Activated CD8-positive, alpha-beta memory T cell treated with anti-CD3 and anti-CD28 coated beads, Interleukin-2, amount 50 U/mL, for 4 hours (primary cell): ENCODE results near the gene ARHGEF7.

Experiments
- DNase-seq: peaks from one replicate; pipeline ENCODE4 v3.0.0-alpha.2; 2020

The ARHGEF7 gene

DNA sequence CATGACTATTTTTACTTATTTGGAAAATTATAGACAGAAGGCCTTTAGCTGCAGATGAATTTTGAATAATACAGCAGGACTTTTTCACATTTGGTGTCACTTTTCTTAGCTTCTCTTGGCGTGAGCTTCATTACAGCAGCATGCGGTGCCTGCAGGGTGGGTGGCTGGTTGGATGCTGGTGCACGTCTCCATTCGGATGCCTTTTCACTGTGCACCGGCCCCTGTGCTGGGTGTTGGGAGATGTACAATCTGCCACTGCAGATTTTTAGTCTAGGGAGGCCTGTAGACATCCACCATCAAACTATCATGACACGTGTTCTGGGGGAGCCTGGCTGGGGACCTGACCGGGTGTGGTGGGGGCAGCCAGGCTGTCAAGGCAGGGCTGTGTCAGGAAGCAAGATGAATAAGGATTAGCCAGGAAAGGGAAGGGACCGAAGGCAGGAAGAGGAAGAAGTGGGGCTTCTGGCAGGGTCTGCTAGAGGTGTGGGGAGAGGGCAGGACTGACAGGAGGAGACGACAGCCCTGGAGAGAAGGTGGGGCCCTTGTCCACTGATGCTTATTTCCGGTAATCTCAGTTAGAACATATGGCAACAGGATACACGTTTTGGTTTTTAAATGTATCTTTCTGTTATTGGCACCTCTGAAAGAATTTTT, 88.8 kb downstream of the ARHGEF7 start:
- no peak for DNase-seq

DNA sequence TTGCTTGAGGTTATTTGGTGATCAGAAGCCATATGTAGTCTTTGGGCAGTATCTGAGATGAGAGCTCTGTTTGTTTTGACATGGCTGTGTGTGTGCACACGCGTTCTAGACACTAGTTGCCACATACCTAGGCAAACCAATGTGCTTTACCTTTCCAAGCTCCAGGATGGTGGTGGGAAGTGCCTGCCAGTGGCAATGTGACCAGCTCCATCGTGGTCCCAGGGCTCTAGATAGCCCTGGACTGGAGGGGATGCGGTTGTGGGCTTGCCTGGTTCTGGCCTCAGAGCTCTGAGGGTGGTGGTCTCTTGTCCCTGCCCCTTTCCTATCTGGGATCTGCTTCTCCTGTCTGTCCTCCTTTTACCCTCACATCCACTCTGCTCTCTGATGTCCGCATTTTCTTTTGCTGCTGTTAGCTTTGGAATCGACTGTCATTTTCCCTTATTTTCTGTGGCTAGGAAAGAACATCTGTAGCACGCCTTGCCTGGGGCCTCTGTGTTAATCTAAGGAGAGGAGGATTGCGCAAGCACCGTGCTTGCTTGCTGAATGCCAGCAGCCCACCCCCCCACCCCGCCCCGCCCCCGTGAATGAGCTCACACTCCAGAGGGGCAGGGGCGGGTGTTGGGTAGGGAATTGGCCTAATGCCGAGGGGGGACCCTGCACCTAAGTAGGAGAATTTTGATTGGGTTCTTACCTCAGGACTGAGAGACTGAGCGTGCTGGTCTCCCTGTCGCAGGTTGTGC, 89.5 kb downstream of the ARHGEF7 start:
- DNase-seq = no peak

- no peak for DNase-seq
Observed at GRCh38 chr13:111206148-111206547, 91.0 kb downstream of the ARHGEF7 start.

- no peak for DNase-seq
Observed at GRCh38 chr13:111209613-111210012, 94.5 kb downstream of the ARHGEF7 start.

- no peak for DNase-seq
Observed at GRCh38 chr13:111210091-111210490, 95.0 kb downstream of the ARHGEF7 start.

GRCh38 chr13:111210544-111211469, 95.7 kb downstream of the ARHGEF7 start:
- DNase-seq = no peak

- no peak for DNase-seq
Observed at GRCh38 chr13:111211789-111212516, 96.8 kb downstream of the ARHGEF7 start.

DNA sequence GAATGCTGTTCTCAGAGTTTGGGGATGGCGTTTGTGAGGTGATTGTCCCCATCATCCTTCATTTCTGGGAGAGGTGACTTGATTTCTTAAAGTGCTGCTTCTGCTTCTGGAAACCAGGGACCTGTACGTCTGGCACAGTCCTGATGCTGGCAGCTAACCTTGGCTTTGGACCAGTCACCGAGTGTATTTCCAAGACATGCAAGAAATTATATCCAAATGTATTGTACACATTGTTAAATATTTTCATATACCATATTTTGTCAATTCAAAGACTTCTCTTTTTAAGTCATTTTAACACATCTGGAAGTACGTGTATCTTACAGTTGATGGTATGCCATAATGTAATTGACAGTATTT, 97.4 kb downstream of the ARHGEF7 start:
- DNase-seq = no peak

DNA sequence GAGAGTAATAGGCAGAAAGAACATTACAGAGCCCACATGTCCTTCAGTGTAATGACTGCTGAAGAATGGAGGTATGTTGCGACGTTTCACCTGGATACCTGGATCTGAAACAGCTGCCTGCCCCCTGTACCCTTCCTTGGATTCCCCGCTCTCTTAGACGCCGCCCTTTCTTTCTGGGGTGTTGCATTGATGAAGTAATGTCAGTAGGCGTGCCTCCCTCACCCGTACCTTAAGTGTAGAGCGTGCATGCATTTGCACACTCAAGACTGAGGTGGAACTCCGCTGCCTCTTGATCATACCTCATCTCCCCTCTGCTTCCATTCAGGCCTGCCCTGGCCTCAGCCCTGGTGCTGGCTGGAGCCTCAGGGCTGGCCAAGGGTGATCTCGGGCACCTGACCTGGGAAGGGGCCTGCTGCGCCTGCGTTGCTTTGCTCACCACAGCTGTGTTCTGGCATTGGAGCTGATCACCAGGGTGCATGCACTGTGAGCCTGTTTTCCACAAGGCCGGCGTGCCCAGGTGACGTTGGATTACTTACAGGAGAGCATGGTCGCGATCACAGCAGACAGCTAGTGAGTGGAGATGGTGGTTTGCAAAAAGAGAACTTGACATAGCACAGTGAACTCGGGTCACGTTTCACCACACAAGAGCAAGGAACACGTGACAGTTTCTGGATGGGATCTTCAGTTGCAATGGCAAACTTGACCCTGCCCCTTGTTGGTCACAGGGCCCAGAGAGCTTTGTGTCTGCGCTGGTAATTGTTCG, 99.0 kb downstream of the ARHGEF7 start:
- no peak for DNase-seq

DNA sequence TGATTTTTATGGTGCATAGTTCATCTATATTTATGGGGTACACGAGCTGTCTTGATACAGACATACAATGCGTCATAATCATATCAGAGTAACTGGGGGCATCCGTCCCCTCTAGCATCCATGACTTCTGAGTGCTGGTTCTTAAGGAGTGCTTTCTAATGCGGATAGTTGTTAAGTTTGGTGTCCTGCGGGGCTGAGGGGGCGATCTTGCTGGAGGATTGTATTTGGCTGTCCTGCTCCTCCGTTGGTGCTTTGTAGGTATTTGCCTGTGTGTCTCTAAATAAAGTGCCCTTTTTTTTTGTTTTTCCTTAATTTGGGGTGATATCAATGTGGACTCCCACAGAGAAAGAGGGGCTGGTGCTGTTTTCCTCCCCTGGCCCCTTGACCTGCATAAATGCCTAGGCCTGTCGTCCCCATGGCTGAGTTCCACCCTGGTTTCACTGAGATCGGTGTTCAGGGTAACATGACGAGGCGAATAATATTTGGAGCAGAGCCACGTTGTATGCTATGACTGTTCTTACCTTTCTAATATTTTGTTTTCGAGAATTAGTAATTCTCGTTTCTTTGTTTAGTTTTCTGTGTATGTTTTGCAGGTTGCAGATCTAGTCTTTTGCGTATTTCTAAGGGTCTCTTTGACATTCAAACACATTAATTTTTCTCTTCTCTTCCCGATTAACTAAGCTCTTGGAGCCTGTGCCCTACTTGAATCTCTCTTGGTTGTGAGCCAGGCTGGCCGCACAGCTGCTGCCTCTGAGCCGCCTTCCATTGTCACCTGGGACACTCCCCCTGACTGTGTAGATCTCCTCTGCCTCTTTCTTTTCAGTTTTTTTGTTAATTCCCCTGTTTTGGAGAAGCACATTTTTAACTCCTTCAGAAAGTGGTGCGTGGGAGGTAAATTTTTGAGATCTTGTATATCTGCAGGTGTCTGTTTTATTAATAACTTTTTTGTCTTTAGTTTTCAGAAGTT, 100.3 kb downstream of the ARHGEF7 start:
- DNase-seq = no peak

GRCh38 chr13:111216166-111216960, 101.3 kb downstream of the ARHGEF7 start:
- peak; percentile 56 for DNase-seq

DNA sequence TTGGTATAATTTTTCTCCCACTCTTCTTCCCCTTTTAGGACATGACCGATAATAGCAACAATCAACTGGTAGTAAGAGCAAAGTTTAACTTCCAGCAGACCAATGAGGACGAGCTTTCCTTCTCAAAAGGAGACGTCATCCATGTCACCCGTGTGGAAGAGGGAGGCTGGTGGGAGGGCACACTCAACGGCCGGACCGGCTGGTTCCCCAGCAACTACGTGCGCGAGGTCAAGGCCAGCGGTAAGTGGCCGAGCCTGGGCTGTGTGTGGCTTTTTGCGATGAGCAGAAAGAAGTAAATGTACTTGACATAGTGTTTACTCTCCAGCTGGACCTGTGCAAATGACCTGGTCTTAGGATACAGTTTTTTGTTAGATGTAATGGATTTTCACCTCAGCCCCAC, 102.5 kb downstream of the ARHGEF7 start:
- DNase-seq = no peak

DNA sequence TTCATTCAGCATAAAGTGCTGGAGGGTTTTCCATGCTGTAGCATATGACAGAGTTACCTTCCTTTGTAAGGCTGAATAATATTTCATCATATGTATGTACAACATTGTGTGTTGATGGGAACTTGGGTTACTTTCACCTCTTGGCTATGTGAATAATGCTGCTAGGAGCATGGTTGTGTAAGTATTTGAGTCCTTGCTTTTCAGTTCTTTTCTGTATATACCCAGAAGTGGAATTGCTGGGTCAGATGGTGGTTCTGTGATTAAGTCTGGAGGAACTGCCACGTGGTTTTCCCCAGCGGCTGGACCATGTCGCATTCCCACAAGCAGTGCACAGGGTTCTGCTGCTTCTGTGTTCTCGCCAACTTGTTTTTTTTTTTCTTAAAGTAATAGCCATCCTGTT, 104.2 kb downstream of the ARHGEF7 start:
- DNase-seq = no peak

GRCh38 chr13:111219950-111220349, 104.8 kb downstream of the ARHGEF7 start:
- DNase-seq = no peak

- no peak for DNase-seq
Observed at GRCh38 chr13:111225166-111225565, 110.1 kb downstream of the ARHGEF7 start.

GRCh38 chr13:111225810-111226546, 110.9 kb downstream of the ARHGEF7 start:
- no peak for DNase-seq

DNA sequence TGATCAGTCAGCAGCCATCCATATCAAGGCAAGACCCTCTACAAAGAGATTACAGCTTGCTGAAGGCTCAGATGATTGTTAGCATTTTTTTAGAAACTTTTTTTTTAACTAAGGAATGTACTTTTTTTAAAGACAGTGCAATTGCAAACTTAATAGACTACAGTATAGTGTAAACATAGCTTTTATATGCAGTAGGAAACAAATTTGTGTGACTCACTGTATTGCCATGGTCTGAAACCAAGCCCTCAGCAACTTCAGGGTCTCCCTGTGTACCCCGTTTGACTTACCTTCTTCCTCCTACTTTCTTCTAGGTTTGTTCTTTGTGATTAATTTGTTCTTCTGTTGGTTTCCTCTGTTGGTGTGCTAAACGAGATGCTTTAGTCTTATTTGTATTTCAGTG, 112.3 kb downstream of the ARHGEF7 start:
- DNase-seq = no peak

DNA sequence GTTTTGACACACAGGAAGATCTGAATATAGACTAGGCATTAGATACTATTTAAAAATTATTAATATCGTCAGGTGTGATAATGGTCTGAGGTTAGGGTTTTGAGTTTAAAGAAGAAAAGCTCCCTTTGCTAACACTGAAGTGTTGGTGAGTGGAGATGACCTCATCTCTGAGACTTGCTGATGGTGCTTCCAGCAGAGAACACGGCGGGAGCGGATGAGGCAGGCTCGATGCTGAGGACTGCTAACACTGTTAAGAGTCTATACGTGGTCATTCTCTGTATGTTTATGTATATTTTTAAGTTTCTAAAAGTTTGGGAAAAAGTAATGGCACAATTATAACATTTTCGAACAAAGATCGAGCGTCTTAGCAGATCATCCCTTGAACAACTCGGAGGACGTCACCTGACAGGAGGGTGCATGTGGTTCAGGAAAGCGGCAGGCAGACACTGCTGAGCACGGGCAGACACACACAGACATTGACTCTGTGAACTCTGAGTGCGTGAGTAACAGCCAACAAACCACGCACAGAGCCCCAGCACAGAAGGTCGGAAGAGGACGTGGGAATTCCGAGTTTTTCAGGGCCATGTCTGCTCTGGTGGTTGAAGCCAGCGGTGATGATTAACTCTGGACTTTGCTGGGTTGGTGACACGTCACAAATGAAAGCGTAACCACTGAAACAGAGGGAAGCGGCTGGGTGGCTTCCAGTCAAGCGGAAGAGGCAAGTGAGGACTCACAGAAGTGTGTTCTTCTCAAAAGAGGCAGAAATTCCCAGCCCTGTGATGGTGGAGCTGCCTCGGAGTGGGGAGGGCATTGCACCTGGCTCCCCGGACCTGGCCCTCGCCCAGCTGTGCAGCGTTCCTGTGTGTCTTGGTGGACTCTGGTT, 113.4 kb downstream of the ARHGEF7 start:
- DNase-seq = no peak
